HUES48 (cell line): Measurements from ENCODE around the gene ZNF711.
"Not testable (repeated sequence)": the region's sequence is repeated elsewhere in the genome, so short reads cannot be mapped to it uniquely, and the experiment has no call there.

Experiments used
- H3K27ac ChIP-seq: one replicate; pipeline ENCODE4 v1.7.0; 2013; ENCODE audit warnings: low read depth, low read length, inconsistent platforms
- H3K27me3 ChIP-seq: 2 replicates; pipeline ENCODE4 v1.6.1; 2013; ENCODE audit warnings: mild to moderate bottlenecking, low read length; ENCODE audit not compliant: control insufficient read depth, insufficient read depth
- H3K36me3 ChIP-seq: 2 replicates; pipeline ENCODE4 v1.6.1; 2013; ENCODE audit warnings: low read length; ENCODE audit not compliant: control insufficient read depth, insufficient read depth
- H3K4me1 ChIP-seq: 2 replicates; pipeline ENCODE4 v1.6.1; 2013; ENCODE audit warnings: mild to moderate bottlenecking, low read length; ENCODE audit not compliant: control insufficient read depth, insufficient read depth
- H3K4me3 ChIP-seq: 2 replicates; pipeline ENCODE4 v1.5.1; 2013; ENCODE audit warnings: mild to moderate bottlenecking, low read depth, low read length
- H3K9ac ChIP-seq: 2 replicates; pipeline ENCODE4 v1.6.1; 2013; ENCODE audit warnings: mild to moderate bottlenecking, low read depth, low read length, moderate library complexity
- H3K9me3 ChIP-seq: 2 replicates; pipeline ENCODE4 v1.6.1; 2013; ENCODE audit warnings: low read length; ENCODE audit not compliant: control insufficient read depth, insufficient read depth

Gene ZNF711

GRCh38 chrX:85243761-85244449 lies at the start of gene ZNF711, which contains the start of gene SATL1:
ZNF711 (plus strand) TSS chrX:85243991; CDS start chrX:85247573, 3,582 bp downstream.
SATL1 (minus strand) TSS chrX:85243779; CDS start chrX:85108968, 134,811 bp downstream.
- H3K9me3 ChIP-seq, result peaks cover 10% of the 10 kb centered on the region
- H3K4me1 ChIP-seq, result 0 out of 2 replicates have a peak, but pooled peaks cover 4% of the 10 kb centered on the region
- peaks cover 10% of the 10 kb centered on the region for H3K36me3 ChIP-seq
- H3K4me3 ChIP-seq, result peak within 1 kb of the TSS; percentile 92
- H3K27me3 ChIP-seq, result no peaks in the 10 kb centered on the region
- peak within 1 kb of the TSS; percentile 97 for H3K9ac ChIP-seq
- peak within 1 kb of the TSS; percentile 94 for H3K27ac ChIP-seq

- no peaks in the 10 kb centered on the region for H3K27me3 ChIP-seq
- no peak overlapping the region for H3K4me3 ChIP-seq
- H3K9ac ChIP-seq, result no peak overlapping the region
- H3K9me3 ChIP-seq, result peaks cover 31% of the 10 kb centered on the region
- no peak overlapping the region for H3K27ac ChIP-seq
- no peaks in the 10 kb centered on the region for H3K4me1 ChIP-seq
- H3K36me3 ChIP-seq, result no peaks in the 10 kb centered on the region
Measured at GRCh38 chrX:85196319-85196718, 47.5 kb upstream of the ZNF711 start.

- Histone ChIP-seq H3K9ac (no peak overlapping the region), H3K9me3 (peaks cover 32% of the 10 kb centered on the region), H3K27me3 (no peaks in the 10 kb centered on the region)
Measured at GRCh38 chrX:85203461-85203970, 40.3 kb upstream of the ZNF711 start.

GRCh38 chrX:85213792-85214530 lies 29.8 kb upstream of the ZNF711 start:
- H3K27ac ChIP-seq, result no peak overlapping the region
- H3K4me1 ChIP-seq, result no peaks in the 10 kb centered on the region
- H3K36me3 ChIP-seq, result no peaks in the 10 kb centered on the region
- no peaks in the 10 kb centered on the region for H3K27me3 ChIP-seq
- no peak overlapping the region for H3K9ac ChIP-seq
- H3K4me3 ChIP-seq, result no peak overlapping the region
- H3K9me3 ChIP-seq, result peaks cover 24% of the 10 kb centered on the region

More at GRCh38 chrX:85203461-85203970, 40.3 kb upstream of the ZNF711 start:
- H3K4me3 ChIP-seq, result no peak overlapping the region
- H3K4me1 ChIP-seq, result no peaks in the 10 kb centered on the region
- no peaks in the 10 kb centered on the region for H3K36me3 ChIP-seq
- no peak overlapping the region for H3K27ac ChIP-seq

- Histone ChIP-seq H3K4me3 (no peak overlapping the region), H3K9ac (no peak overlapping the region), H3K36me3 (no peaks in the 10 kb centered on the region), H3K9me3 (peaks cover 21% of the 10 kb centered on the region), H3K27ac (no peak overlapping the region), H3K27me3 (no peaks in the 10 kb centered on the region), H3K4me1 (no peaks in the 10 kb centered on the region)
Measured at GRCh38 chrX:85215946-85216345, 27.8 kb upstream of the ZNF711 start.

GRCh38 chrX:85221361-85221760 lies 22.4 kb upstream of the ZNF711 start:
- H3K9me3 ChIP-seq, result peaks cover 14% of the 10 kb centered on the region
- no peaks in the 10 kb centered on the region for H3K27me3 ChIP-seq
- no peaks in the 10 kb centered on the region for H3K36me3 ChIP-seq
- H3K4me1 ChIP-seq, result no peaks in the 10 kb centered on the region
- H3K9ac ChIP-seq, result no peak overlapping the region
- no peak overlapping the region for H3K4me3 ChIP-seq
- no peak overlapping the region for H3K27ac ChIP-seq

GRCh38 chrX:85223359-85223758 lies 20.4 kb upstream of the ZNF711 start:
- Histone ChIP-seq H3K9me3 (peaks cover 10% of the 10 kb centered on the region), H3K4me1 (no peaks in the 10 kb centered on the region), H3K27me3 (no peaks in the 10 kb centered on the region; the same call in 1 of the 2 replicates), H3K27ac (no peak overlapping the region), H3K4me3 (no peak overlapping the region), H3K36me3 (no peaks in the 10 kb centered on the region), H3K9ac (no peak overlapping the region)

- Histone ChIP-seq H3K9ac (no peak overlapping the region), H3K36me3 (peaks cover 5% of the 10 kb centered on the region), H3K9me3 (peaks cover 6% of the 10 kb centered on the region), H3K4me1 (0 out of 2 replicates have a peak, but pooled peaks cover 4% of the 10 kb centered on the region), H3K4me3 (peak overlapping the region; percentile 92), H3K27me3 (no peaks in the 10 kb centered on the region), H3K27ac (peak overlapping the region; percentile 94)
Measured at GRCh38 chrX:85243155-85243554, 636 bp upstream of the ZNF711 start.

- Histone ChIP-seq H3K4me3 (peak overlapping the region; percentile 92), H3K9ac (peak overlapping the region; percentile 97), H3K27ac (peak overlapping the region; percentile 94), H3K27me3 (no peaks in the 10 kb centered on the region), H3K4me1 (0 out of 2 replicates have a peak, but pooled peaks cover 4% of the 10 kb centered on the region), H3K9me3 (peaks cover 10% of the 10 kb centered on the region), H3K36me3 (peaks cover 16% of the 10 kb centered on the region)
Measured at GRCh38 chrX:85244450-85245211, 840 bp downstream of the ZNF711 start.

GRCh38 chrX:85285286-85285685 lies 41.5 kb downstream of the ZNF711 start:
- not testable (repeated sequence) for H3K4me1 ChIP-seq, H3K27me3 ChIP-seq, H3K4me3 ChIP-seq, H3K36me3 ChIP-seq, H3K9ac ChIP-seq, H3K27ac ChIP-seq
- peaks cover 18% of the 10 kb centered on the region for H3K9me3 ChIP-seq
